Metanephros (tissue), 2 donors: ENCODE measurements around the gene GNGT1. TPM values are rescaled to one million over a fixed set of nuclear protein-coding genes. Genes with fewer than 3 reads are reported as not detected.

Experiments
- small RNA-seq: library from RNA; depleted of rRNA; stranded (forward); fragments of <200 nt; gene quantifications from one replicate; pipeline ENCODE3, GENCODE V24; 2014; ENCODE audit warnings: low replicate concordance
- total RNA-seq: library from RNA; depleted of rRNA; stranded (reverse); fragments of >200 nt; gene quantifications from one replicate; pipeline ENCODE4 v1.2.3, GENCODE V29; 2014

GNGT1 gene
- total RNA-seq, result not detected

DNA sequence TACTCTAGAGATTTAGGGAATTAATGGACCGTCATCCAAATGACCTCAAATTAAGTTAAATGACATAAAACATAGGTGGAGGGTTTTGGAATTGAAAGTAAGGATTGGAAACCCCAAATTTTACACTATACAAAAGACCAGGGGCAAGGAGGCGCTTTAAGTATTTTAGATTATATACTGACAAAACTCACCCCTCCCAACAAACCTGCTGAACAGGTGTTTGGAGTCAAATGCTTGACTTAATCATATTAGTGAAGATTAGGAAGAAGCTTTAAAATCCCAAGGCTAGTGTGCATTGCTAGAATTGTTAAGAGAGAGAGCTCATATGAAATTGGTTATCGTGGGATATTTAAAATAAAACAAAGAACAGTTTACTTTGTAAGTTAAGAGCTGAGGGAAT, at the start of gene GNGT1:
Gene GNGT1, plus strand, starts transcription at position 301 of the 400 bp plus-strand sequence. CDS start 180 bp downstream, outside the sequence.

DNA sequence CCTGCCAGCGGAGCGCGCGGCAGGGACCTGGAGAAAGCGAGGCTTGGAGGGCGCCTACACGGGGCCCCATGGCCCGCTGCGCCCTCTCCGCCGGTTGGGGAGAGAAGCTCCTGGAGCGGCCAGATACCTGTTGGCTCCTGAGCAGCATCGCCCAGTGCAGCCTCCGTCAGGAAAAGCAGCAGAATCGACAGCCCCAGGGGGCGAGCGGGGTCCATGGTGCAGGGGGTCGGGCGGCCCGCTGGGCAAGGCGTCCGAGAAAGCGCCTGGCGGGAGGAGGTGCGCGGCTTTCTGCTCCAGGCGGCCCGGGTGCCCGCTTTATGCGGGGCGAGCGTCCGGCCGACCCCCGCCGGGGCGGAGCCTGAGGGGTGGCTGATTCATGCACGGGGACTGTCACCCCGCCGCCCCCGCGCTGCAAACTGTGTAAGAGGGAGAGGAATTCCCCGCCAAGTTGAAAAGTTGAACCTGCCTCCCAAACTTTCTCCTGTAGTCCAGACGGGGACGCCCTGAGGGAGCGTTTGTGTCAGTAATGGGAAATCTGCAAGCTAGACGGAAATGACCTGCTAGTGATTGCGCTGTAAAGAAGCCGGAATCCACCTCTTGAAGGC, 15.8 kb upstream of the GNGT1 start, which contains the start of gene TFPI2:
Gene TFPI2, minus strand, starts transcription at position 290 of the 605 bp plus-strand sequence. Its CDS starts 75 bp downstream, at position 215.

DNA sequence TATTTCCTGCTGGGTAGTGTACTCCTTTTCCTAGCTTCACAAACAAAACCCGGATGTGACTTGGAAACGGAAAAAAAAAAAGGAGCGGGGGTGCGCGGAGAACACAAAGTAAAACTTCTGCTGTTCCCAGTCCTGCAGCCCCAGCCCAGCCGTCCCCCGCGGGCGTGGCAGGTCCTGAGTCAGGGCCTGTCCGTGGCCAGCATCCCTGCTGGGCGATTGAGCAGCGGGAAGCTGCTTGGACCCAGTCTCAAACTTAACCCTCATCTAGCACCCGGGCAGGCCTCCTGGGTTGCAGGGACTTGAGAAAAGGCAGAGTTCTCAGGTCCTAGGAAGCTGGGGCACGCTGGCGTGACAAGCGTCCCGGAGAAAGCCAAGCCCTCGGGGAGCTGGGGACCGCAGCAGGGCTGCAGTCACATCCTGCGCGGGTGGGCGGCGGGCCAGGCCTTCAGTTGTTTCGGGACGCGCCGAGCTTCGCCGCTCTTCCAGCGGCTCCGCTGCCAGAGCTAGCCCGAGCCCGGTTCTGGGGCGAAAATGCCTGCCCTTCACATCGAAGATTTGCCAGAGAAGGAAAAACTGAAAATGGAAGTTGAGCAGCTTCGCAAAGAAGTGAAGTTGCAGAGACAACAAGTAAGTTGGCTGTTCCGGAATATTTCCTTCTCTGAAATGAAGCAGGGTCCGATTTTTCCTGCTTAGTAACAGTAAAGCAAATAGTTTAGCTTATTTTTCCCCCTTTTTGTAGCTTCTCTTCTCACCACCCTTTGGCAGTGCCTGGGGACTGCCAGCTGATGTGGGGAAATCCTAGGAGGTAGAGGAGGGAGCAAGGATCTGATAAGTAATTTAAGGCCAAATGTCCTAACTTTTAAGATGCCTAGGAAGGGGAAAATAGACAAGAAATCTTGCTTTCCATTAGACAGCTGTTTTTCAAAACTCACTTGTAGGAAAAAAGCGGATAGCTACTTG, 15.5 kb downstream of the GNGT1 start, which contains the start of gene GNG11:
Gene GNG11, plus strand, starts transcription at position 129 of the 960 bp plus-strand sequence. Its CDS starts 403 bp downstream, at position 532.

Small RNA genes lying within 50 kb of the gene (small RNA-seq; reads per million reads assigned to genes)
- not detected for gene AC002076.2

Other genes with a start within 250 kb of the GNGT1 start
- 9.8 TPM for gene TFPI2, start 15.8 kb upstream of the GNGT1 start, total RNA-seq
- gene GNG11, start 15.2 kb downstream of the GNGT1 start, total RNA-seq, result 22.5 TPM
- gene BET1, start 97.8 kb downstream of the GNGT1 start, total RNA-seq, result 39.6 TPM